Subcutaneous abdominal adipose tissue (tissue), 5 donors: ENCODE results near the gene SEC14L1.
A peak's percentile ranks its signal among the peaks of the same experiment; 100 is the strongest.
"Not testable (repeated sequence)": the region's sequence is repeated elsewhere in the genome, so short reads cannot be mapped to it uniquely, and the experiment has no call there.

Source experiments
- H3K27ac ChIP-seq: one replicate; pipeline ENCODE4 v1.7.0; 2013; ENCODE audit warnings: low read depth, mild to moderate bottlenecking, inconsistent platforms, low read length, moderate library complexity
- H3K27me3 ChIP-seq, 5 donors: one replicate each; pipeline ENCODE4 v1.7.0; 2013; ENCODE audit warnings: low read length in 5 of 5, inconsistent platforms in 1 of 5; ENCODE audit not compliant: control insufficient read depth in 5 of 5, insufficient read depth in 4 of 5
- H3K36me3 ChIP-seq, 5 donors: one replicate each; pipeline ENCODE4 v1.7.0; 2013; ENCODE audit warnings: low read length in 5 of 5; ENCODE audit not compliant: control insufficient read depth in 5 of 5, insufficient read depth in 5 of 5
- H3K4me1 ChIP-seq, 5 donors: one replicate each; pipeline ENCODE4 v1.7.0; 2013; ENCODE audit warnings: low read length in 5 of 5, mild to moderate bottlenecking in 3 of 5, moderate library complexity in 1 of 5; ENCODE audit not compliant: control insufficient read depth in 5 of 5, insufficient read depth in 5 of 5
- H3K4me3 ChIP-seq, 5 donors: one replicate each; pipeline ENCODE4 v1.7.0; 2013; ENCODE audit warnings: low read length in 5 of 5, low read depth in 1 of 5
- H3K9ac ChIP-seq, 5 donors: one replicate each; pipeline ENCODE4 v1.7.0; 2013; ENCODE audit warnings: low read length in 5 of 5, mild to moderate bottlenecking in 4 of 5, moderate library complexity in 3 of 5
- H3K9me3 ChIP-seq, 5 donors: one replicate each; pipeline ENCODE4 v1.7.0; 2013; ENCODE audit warnings: low read length in 5 of 5; ENCODE audit not compliant: control insufficient read depth in 5 of 5
- donor health status: healthy.
- donor health status: healthy.
- donor health status: healthy.
- donor health status: healthy.
- donor health status: healthy.

The SEC14L1 gene

GRCh38 chr17:77155125-77155524 is 14.4 kb downstream of the SEC14L1 start:
- Histone ChIP-seq H3K4me3 (no peak overlapping the region), H3K9me3 (no peaks in the 10 kb centered on the region), H3K4me1 (peaks cover 10 to 64% (median 37%) of the 10 kb centered on the region in 5 donors), H3K9ac (no peak overlapping the region), H3K27ac (peak overlapping the region; percentile 23), H3K36me3 (peaks cover 0 to 17% (median 5%) of the 10 kb centered on the region in 5 donors), H3K27me3 (no peaks in the 10 kb centered on the region)

- H3K27ac ChIP-seq, H3K4me3 ChIP-seq, H3K9ac ChIP-seq, H3K9me3 ChIP-seq, H3K36me3 ChIP-seq, H3K27me3 ChIP-seq: not testable (repeated sequence)
- peaks cover 7 to 61% (median 27%) of the 10 kb centered on the region in 5 donors for H3K4me1 ChIP-seq
Observed at GRCh38 chr17:77157766-77158165, 17.0 kb downstream of the SEC14L1 start.

- Histone ChIP-seq H3K4me3 (no peak overlapping the region), H3K9me3 (no peaks in the 10 kb centered on the region), H3K27me3 (no peaks in the 10 kb centered on the region), H3K36me3 (peaks cover 0 to 5% (median 3%) of the 10 kb centered on the region in 5 donors), H3K9ac (no peak overlapping the region), H3K4me1 (peaks cover 10 to 64% (median 33%) of the 10 kb centered on the region in 5 donors), H3K27ac (no peak overlapping the region)
Observed at GRCh38 chr17:77160091-77160874, 19.5 kb downstream of the SEC14L1 start.

GRCh38 chr17:77160875-77161530 is 20.2 kb downstream of the SEC14L1 start:
- Histone ChIP-seq H3K27ac (peak overlapping the region; percentile 58), H3K9me3 (no peaks in the 10 kb centered on the region), H3K4me3 (no peak overlapping the region), H3K4me1 (peaks cover 9 to 64% (median 40%) of the 10 kb centered on the region in 5 donors), H3K27me3 (no peaks in the 10 kb centered on the region), H3K36me3 (peaks cover 0 to 3% (median 1%) of the 10 kb centered on the region in 5 donors), H3K9ac (no peak overlapping the region)

GRCh38 chr17:77161953-77162352 is 21.2 kb downstream of the SEC14L1 start:
- Histone ChIP-seq H3K27ac (peak overlapping the region; percentile 58), H3K9ac (peak overlapping the region in 1 of 5 donors; percentile 11), H3K4me1 (peaks cover 9 to 66% (median 44%) of the 10 kb centered on the region in 5 donors), H3K27me3 (no peaks in the 10 kb centered on the region), H3K36me3 (peaks cover 0 to 3% (median 0%) of the 10 kb centered on the region in 5 donors), H3K9me3 (no peaks in the 10 kb centered on the region), H3K4me3 (no peak overlapping the region)

- Histone ChIP-seq H3K4me3 (peak overlapping the region in 4 of 5 donors; percentile 3 to 40 (median 34)), H3K9ac (peak overlapping the region in 1 of 5 donors; percentile 28), H3K27ac (peak overlapping the region; percentile 58), H3K4me1 (peaks cover 9 to 66% (median 44%) of the 10 kb centered on the region in 5 donors), H3K36me3 (peaks cover 0 to 5% (median 2%) of the 10 kb centered on the region in 5 donors), H3K27me3 (no peaks in the 10 kb centered on the region), H3K9me3 (peaks cover 0 to 10% (median 6%) of the 10 kb centered on the region in 5 donors)
Observed at GRCh38 chr17:77163001-77163400, 22.2 kb downstream of the SEC14L1 start.

GRCh38 chr17:77163511-77164280 is 22.9 kb downstream of the SEC14L1 start:
- peaks cover 0 to 17% (median 11%) of the 10 kb centered on the region in 5 donors for H3K9me3 ChIP-seq
- no peaks in the 10 kb centered on the region for H3K27me3 ChIP-seq
- no peak overlapping the region for H3K4me3 ChIP-seq
- peaks cover 0 to 5% (median 2%) of the 10 kb centered on the region in 5 donors for H3K36me3 ChIP-seq
- peak overlapping the region; percentile 58 for H3K27ac ChIP-seq
- H3K4me1 ChIP-seq: peaks cover 9 to 66% (median 44%) of the 10 kb centered on the region in 5 donors
- no peak overlapping the region for H3K9ac ChIP-seq

- Histone ChIP-seq H3K4me3 (no peak overlapping the region), H3K27me3 (no peaks in the 10 kb centered on the region), H3K9me3 (peaks cover 0 to 17% (median 11%) of the 10 kb centered on the region in 5 donors), H3K36me3 (peaks cover 0 to 7% (median 2%) of the 10 kb centered on the region in 5 donors), H3K9ac (no peak overlapping the region), H3K4me1 (peaks cover 9 to 71% (median 44%) of the 10 kb centered on the region in 5 donors), H3K27ac (peak overlapping the region; percentile 58)
Observed at GRCh38 chr17:77164483-77165091, 23.8 kb downstream of the SEC14L1 start.

GRCh38 chr17:77165577-77165976 is 24.8 kb downstream of the SEC14L1 start:
- Histone ChIP-seq H3K9me3 (peaks cover 0 to 17% (median 11%) of the 10 kb centered on the region in 5 donors), H3K4me1 (peaks cover 9 to 71% (median 44%) of the 10 kb centered on the region in 5 donors), H3K4me3 (no peak overlapping the region), H3K27me3 (no peaks in the 10 kb centered on the region), H3K36me3 (peaks cover 0 to 7% (median 2%) of the 10 kb centered on the region in 5 donors), H3K9ac (no peak overlapping the region), H3K27ac (peak overlapping the region; percentile 58)
